Keratinocyte (primary cell): ENCODE measurements around the gene NR3C2. TPM values are rescaled to one million over a fixed set of nuclear protein-coding genes. Genes with fewer than 3 reads are reported as not detected.

ENCODE experiments used
- DNase-seq: peaks from one replicate; pipeline ENCODE4 v3.0.0-alpha.2; 2011; ENCODE audit warnings: low read depth, missing footprints, low spot score
- FAIRE-seq: peaks from 2 replicates; lab custom pipeline; 2011; peaks lifted over from hg19 to GRCh38; lab: Jason Lieb, UNC
- H2AFZ ChIP-seq: 2 replicates; pipeline ENCODE4 v1.6.0; 2012; ENCODE audit warnings: low read length, control low read depth, inconsistent platforms; ENCODE audit not compliant: control insufficient read depth
- H3K27ac ChIP-seq: 2 replicates; pipeline ENCODE4 v1.5.1; 2011; ENCODE audit warnings: low read length; ENCODE audit not compliant: control insufficient read depth, insufficient read depth
- H3K27me3 ChIP-seq: 3 replicates; pipeline ENCODE4 v1.6.0; 2011; ENCODE audit warnings: low read length; ENCODE audit not compliant: control insufficient read depth, insufficient read depth; ENCODE audit errors: extremely low read depth
- H3K36me3 ChIP-seq, 2 experiments: 2 replicates in 1 of 2; 3 replicates in 1 of 2; pipeline ENCODE4 v1.5.1; 2011; ENCODE audit warnings: low read length in 2 of 2, mild to moderate bottlenecking in 1 of 2; ENCODE audit not compliant: control insufficient read depth in 2 of 2, insufficient read depth in 2 of 2; ENCODE audit errors: extremely low read depth in 1 of 2
- H3K4me1 ChIP-seq: 3 replicates; pipeline ENCODE4 v1.5.1; 2011; ENCODE audit warnings: low read length; ENCODE audit not compliant: control insufficient read depth, insufficient read depth; ENCODE audit errors: extremely low read depth
- H3K4me2 ChIP-seq: 3 replicates; pipeline ENCODE4 v1.6.0; 2011; ENCODE audit warnings: low read depth, low read length; ENCODE audit not compliant: control insufficient read depth, insufficient read depth; ENCODE audit errors: extremely low read depth
- H3K4me3 ChIP-seq, 3 experiments: fragments of 200-600 bp in 1 of 3; sonication (generic) in 1 of 3; 2 replicates in 2 of 3; 3 replicates in 1 of 3; pipeline ENCODE4 v1.5.1; 2011 to 2016; ENCODE audit warnings: low read length in 3 of 3, mild to moderate bottlenecking in 3 of 3, control low read depth in 2 of 3, inconsistent platforms in 1 of 3, low read depth in 1 of 3, mixed read lengths in 1 of 3, mixed run types in 1 of 3, moderate library complexity in 1 of 3; ENCODE audit not compliant: control insufficient read depth in 2 of 3, insufficient read depth in 2 of 3; ENCODE audit errors: extremely low read depth in 1 of 3
- H3K79me2 ChIP-seq: 2 replicates; pipeline ENCODE4 v1.6.0; 2012; ENCODE audit warnings: low read length; ENCODE audit not compliant: control insufficient read depth, insufficient read depth
- H3K9ac ChIP-seq: 3 replicates; pipeline ENCODE4 v1.6.0; 2011; ENCODE audit warnings: low read length; ENCODE audit not compliant: control insufficient read depth, insufficient read depth; ENCODE audit errors: extremely low read depth
- H3K9me1 ChIP-seq: 3 replicates; pipeline ENCODE4 v1.6.0; 2011; ENCODE audit warnings: low read length; ENCODE audit not compliant: control insufficient read depth, insufficient read depth; ENCODE audit errors: extremely low read depth
- H3K9me3 ChIP-seq: 2 replicates; pipeline ENCODE4 v1.5.1; 2012; ENCODE audit warnings: low read depth, low read length; ENCODE audit not compliant: control insufficient read depth
- H4K20me1 ChIP-seq: 3 replicates; pipeline ENCODE4 v1.6.0; 2011; ENCODE audit warnings: low read length; ENCODE audit not compliant: control insufficient read depth, insufficient read depth; ENCODE audit errors: extremely low read depth
- CTCF ChIP-seq, 3 experiments: IDR thresholded peaks in 1 of 3; conservative IDR thresholded peaks in 1 of 3; optimal IDR thresholded peaks in 1 of 3; 2 replicates in 2 of 3; 3 replicates in 1 of 3; pipeline versions ENCODE3 to v1.5.1; 2011; ENCODE audit warnings: low read length in 3 of 3, mild to moderate bottlenecking in 3 of 3, moderate library complexity in 2 of 3, control low read depth in 1 of 3, inconsistent platforms in 1 of 3; ENCODE audit not compliant: insufficient read depth in 2 of 3; ENCODE audit errors: extremely low read depth in 1 of 3
- EZH2 ChIP-seq: IDR thresholded peaks from one replicate; pipeline ENCODE4 v1.6.1; 2012; ENCODE audit warnings: inconsistent platforms, mild to moderate bottlenecking, low read length, moderate library complexity
- dilution Hi-C: fragments of 300-500 bp; cut with MboI; formaldehyde crosslinking; loops from one replicate; pipeline ENCODE4 v1.7.0; 2020; ENCODE audit warnings: low sequenced_read_pairs; ENCODE audit not compliant: extremely low pct_ligation_motif_present
- polyA plus RNA-seq, 5 experiments: library from polyadenylated mRNA; depleted of rRNA in 3 of 5; stranded (reverse) in 3 of 5; stranded (forward) in 1 of 5; unstranded in 1 of 5; fragments of >200 nt; gene quantifications; 1 replicate in 1 of 5; 2 replicates in 3 of 5; 3 replicates in 1 of 5; pipeline versions ENCODE4 v1.2.1 to v1.2.3, GENCODE V29; 2011 to 2012; ENCODE audit warnings: missing spikeins in 2 of 5, low read depth in 1 of 5, low replicate concordance in 1 of 5

Gene NR3C2
- polyA plus RNA-seq, 1 donor (not counting 4 experiments of a cell fraction or from before 2014, with no cell fraction given) = 1.5 TPM

GRCh38 chr4:148405161-148405893, 36.9 kb downstream of the NR3C2 start:
- Histone ChIP-seq H2AFZ (no peak overlapping the region), H3K4me3 (no peak overlapping the region), H3K4me1 (no peaks in the 10 kb centered on the region), H3K9me1 (no peaks in the 10 kb centered on the region), H3K27me3 (no peaks in the 10 kb centered on the region), H3K79me2 (no peaks in the 10 kb centered on the region), H3K27ac (no peak overlapping the region), H3K9me3 (no peaks in the 10 kb centered on the region), H3K4me2 (no peak overlapping the region), H3K36me3 (no peaks in the 10 kb centered on the region), H3K9ac (no peak overlapping the region), H4K20me1 (no peaks in the 10 kb centered on the region)
- FAIRE-seq (no peak), DNase-seq (no peak)
- TF ChIP-seq EZH2 (no peak), CTCF (optimal IDR thresholded peaks at IDR 0.05 in 1 of 3, IDR thresholded peaks at IDR 0.05 in 1 of 3, conservative IDR thresholded peaks at IDR 0.05 in 1 of 3; ENCODE audit: extremely low read depth in 1 of 3, insufficient read depth in 2 of 3, low read length in 3 of 3) (no peak)
- dilution Hi-C loops = no loop called here

GRCh38 chr4:148398988-148399387, 43.2 kb downstream of the NR3C2 start:
- TF ChIP-seq CTCF (optimal IDR thresholded peaks at IDR 0.05 in 1 of 3, IDR thresholded peaks at IDR 0.05 in 1 of 3, conservative IDR thresholded peaks at IDR 0.05 in 1 of 3; ENCODE audit: extremely low read depth in 1 of 3, insufficient read depth in 2 of 3, low read length in 3 of 3) (no peak), EZH2 (no peak)
- H4K20me1 ChIP-seq = no peaks in the 10 kb centered on the region
- no peak overlapping the region for H3K27ac ChIP-seq
- dilution Hi-C loops = no loop called here
- H3K4me1 ChIP-seq = no peaks in the 10 kb centered on the region
- H2AFZ ChIP-seq = no peak overlapping the region
- H3K4me3 ChIP-seq = no peak overlapping the region
- H3K9me1 ChIP-seq = no peaks in the 10 kb centered on the region
- no peaks in the 10 kb centered on the region for H3K9me3 ChIP-seq
- H3K4me2 ChIP-seq = no peak overlapping the region
- DNase-seq (no peak), FAIRE-seq (no peak)
- H3K9ac ChIP-seq = no peak overlapping the region
- H3K27me3 ChIP-seq = no peaks in the 10 kb centered on the region
- no peaks in the 10 kb centered on the region for H3K79me2 ChIP-seq
- no peaks in the 10 kb centered on the region for H3K36me3 ChIP-seq
